HG03135 (cell line): Measurements from ENCODE around the gene XPNPEP1.
"Not testable (repeated sequence)": the region's sequence is repeated elsewhere in the genome, so short reads cannot be mapped to it uniquely, and the experiment has no call there.

Experiments used
- ATAC-seq: cut with Tn5 transposase; IDR thresholded peaks from one replicate; pipeline ENCODE4 v1.9.1; 2021; ENCODE audit warnings: mild to moderate bottlenecking, moderate library complexity; ENCODE audit not compliant: unreplicated experiment

The XPNPEP1 gene

DNA sequence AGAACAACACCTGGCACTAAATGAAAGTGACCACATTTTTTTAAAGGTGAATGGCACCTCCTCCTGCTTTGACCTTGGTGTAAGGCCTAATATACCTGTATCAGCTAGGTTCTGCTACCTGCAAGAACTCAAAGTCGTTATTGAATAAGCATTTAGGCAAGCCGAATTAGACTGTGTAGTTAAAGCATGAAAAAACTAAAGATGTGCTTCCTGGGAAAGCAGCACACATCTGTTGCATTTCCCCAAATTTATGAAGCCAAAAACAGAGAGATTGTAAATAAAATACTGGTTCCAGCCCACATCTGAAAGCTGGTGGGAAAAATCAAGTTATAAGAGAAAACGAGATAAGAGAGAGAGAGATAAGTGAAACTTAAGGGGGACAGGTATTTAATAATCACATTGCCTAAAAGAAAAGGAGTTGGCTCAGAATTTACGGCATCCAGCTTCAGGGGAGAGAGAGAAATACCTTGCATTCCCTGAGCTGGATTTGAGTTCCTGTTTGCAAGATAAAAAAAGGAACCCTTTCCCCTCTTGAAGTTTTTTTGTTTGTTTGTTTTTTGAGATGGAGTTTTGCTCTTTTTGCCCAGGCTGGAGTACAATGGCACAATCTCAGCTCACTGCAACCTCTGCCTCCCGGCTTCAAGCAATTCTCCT lies 1.8 kb upstream of the XPNPEP1 start:
- ATAC-seq = no peak

DNA sequence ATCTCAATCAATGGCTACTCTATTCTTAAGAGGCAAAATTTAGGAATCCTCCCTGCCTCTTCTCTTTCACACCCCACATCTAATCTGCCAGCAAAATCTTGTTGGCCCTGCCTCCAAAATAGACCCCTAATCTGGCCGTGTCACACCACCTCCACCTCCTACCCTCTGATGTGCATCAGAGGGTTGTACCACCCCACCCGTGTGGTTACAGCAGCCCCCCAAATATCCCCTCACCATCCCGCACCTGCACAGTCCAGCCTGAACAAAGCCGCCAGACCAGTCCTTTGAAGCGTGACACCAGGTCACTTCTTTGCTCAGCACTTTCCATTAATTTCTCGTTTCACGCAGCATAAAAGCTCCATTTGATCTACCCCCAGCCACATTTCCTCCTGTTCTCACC lies 776 bp upstream of the XPNPEP1 start:
- ATAC-seq = no peak

DNA sequence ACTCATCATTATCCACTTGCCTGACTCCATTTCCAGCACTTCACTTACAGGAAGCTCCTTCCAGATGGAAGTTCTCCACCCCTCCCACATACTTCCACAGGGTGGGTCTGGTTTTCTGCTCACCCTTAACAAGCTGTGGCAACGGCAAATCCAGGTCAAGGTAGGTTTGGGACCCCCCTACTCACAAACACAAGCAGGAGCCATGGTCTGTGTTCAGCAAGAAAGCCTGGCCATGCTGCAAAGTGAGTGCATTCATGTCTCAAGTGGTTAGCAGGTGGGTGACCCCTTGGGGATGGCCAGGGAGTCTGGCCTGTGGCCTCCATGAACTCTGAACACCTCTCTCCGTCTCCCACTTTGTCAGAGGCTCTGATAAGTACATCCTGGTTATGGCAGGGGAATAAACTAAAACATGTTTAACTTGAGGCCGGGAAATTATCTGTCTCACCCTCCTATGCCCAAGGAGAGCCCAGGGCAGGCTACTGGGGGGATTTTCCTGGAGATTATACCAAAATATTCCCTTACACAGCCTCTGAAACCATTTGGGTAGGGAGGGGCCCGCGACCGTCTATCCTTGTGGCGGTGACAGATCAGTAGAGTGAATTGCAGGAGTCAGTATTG lies 844 bp downstream of the XPNPEP1 start:
- ATAC-seq = no peak

DNA sequence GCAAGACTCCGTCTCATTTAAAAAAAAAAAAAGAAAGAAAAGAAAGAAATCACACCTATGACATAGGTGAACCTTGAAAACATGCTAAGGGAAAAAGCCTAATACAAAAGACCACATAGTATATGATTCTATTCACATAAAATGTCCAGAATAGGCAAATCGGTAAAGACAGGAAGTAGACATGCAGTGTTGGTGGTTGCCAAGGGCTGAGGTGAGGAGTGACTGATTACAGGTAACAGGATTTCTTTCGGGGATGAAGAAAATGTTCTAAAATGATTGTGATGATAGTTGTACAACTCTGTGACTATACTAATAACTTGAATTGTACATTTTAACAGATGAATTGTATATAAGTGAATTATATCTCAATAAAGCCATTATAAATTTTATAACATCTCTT lies 3.3 kb downstream of the XPNPEP1 start:
- ATAC-seq = no peak

DNA sequence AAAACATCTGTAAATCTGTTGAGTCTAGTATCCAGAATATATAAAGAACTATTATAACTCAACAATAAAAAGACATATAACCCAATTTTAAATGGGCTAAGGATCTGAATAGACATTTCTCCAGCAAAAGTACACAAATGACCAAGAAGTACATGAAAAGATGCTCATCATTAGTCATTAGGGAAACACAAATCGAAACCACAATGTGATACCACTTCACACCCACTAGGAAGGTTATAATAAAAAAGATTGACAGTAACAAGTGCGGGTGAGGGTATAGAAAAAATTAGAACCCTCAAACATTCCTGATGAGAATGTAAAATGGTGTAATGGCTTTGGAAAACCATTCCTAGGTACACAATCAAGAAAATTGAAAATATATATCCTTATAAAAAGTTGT lies 4.1 kb downstream of the XPNPEP1 start:
- ATAC-seq = no peak

DNA sequence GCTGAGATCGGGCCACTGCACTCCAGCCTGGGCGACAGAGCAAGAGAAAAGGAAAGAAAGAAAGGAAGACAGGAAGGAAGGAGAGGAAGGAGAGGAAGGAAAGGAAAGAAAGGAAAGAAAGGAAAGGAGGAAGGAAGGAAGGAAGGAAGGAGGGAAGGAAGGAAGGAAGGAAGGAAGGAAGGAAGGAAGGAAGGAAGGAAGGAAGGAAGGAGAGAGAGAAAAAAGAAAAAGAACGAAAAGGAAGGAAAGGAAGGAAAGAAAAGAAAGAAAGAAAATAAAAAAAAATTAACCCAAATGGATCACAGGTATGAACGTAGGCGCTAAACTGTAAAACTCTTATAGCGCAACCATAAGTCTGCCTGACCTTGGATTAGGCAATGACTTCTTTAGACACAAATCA lies 4.6 kb downstream of the XPNPEP1 start:
- ATAC-seq = not testable (repeated sequence)

DNA sequence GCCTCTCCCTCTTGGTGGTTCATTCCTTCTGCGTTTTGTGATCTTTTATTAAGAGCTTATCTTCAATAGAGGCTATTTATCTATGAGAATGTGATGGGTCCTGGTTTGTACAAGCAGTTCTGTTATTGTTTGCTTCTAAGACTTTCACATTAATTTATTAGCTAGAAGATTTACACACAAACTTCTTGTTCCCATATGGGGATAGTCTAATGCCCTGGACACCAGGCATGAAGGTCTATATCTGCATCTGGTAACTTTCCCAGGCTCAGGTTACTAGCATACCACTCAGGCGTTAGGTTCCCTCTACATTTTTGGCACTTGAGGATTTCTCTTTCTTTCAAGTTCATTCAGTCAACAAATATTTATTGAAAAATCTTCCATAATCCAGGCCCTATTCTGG lies 7.7 kb downstream of the XPNPEP1 start:
- no peak for ATAC-seq

DNA sequence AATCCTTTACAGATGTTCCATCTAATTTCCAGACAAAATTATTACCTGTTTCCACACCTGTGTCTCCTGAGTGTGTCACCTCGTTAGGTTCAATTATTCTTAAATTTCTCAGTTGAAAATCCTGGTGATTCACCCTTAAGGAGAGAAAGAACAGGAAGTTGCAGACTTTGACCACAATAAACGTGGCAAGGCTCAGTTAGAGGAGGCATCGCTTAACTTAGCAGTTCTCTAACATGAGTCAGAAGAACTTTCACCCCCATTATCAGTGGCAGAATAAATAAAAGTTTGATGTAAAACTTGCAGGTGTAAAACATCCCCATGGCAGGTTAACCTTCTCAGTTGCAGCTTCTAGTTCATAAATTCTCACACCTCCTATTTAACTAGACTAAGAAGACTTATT lies 8.3 kb downstream of the XPNPEP1 start:
- no peak for ATAC-seq

DNA sequence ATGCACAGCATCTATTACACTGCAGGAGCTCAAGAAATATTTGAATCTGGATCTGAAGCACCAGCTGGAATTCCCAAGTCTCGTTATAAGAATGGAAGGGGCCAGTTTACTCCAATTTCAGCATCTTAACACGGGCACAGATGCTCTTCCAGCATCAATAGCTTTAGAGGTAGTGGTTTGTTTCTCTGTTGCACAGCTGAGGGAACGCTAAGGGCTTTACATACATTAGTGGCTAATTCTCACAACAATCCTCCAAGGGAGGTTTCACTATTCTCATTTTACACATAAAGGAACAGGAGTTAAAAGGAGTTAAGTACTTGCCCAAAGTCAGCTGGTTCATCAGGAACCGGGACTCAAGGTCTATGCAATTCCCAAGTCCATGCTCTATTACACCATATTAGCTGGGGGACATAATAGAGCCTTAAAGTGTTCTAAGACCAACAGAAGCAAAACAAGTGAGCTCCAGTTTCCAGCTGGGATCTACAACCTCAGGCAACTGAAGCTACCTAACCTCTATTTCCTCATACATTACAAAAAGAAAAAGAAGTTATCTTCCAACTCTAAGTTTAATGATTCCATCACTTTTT lies 9.9 kb downstream of the XPNPEP1 start:
- ATAC-seq = no peak

DNA sequence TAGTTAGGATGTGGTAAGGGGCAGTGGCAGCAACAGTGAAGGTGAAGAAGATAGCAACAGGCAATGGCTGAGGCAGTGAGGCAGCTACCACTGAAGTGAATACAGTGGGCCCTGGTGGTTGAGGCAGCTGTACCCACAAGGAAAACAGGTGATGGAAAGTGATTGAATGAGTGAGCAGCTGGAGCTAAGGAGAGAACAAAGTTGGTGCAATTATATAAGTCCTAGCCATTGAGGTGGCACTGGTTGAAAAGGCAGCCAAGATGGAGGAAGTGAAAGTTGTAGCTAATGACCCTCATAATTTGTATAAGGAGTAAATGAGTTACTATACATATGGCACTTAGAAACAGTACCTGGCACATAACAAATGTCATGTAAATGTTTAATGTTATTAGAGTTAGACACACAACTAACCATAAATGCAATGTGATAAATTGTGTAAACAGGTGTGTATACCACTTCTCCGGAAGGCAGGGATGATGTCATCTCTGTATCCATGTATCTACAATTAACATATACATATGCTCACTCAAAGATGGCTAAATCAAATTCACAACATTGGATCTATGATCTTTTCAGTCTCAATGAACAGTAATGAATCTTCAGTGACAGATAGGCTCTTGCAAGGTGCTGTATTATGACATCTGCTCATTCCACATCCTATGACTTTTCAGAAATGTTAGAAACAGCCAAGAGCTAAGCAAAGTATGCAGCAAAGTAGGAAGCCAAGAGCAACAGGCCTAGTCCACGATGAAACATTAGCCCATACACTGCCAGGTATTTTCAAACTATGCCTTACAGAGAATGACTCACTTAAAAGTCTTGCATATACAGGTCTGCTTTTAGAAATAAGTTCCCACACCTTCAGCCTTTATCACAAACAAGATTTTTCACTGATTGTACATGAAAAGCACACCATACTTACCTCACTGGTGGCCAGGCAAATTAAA lies 10.7 kb downstream of the XPNPEP1 start:
- peak; percentile 83 for ATAC-seq

DNA sequence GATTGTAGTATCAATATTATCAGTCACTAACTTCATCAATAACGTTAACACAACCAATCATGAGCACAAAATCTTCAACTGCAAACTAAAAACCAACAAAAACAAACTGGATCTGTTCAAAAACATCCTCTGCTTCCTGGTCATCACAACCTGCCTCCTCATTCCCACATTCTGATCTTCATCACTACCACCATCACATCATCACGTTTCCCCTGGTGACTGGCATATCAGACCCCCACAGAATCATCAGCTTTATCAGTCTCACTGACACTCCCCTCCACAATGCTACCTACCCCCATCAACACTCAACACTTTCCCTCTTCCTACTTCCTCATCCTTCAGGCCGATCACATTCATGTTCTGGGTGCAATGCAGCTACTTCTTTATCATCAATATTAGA lies 11.4 kb downstream of the XPNPEP1 start:
- no peak for ATAC-seq

DNA sequence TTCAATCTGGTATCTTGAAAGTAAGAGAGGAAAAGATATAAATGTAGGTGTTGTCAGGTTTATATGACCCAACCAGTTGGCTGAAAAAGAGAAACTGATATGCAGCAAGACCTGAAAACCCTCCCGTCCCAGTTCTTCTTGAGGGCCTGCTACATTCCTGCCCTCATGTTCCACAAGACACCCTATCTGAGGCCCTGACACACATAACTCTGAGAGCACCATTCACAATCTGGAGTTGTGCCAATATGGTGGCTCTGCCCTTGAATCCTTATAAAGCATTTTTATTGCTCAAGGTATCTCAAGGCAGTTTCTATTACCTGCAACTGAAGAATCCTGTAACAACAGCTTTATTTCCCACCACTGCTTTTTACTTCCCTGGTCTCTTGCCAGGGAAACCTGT lies 17.0 kb downstream of the XPNPEP1 start:
- no peak for ATAC-seq

DNA sequence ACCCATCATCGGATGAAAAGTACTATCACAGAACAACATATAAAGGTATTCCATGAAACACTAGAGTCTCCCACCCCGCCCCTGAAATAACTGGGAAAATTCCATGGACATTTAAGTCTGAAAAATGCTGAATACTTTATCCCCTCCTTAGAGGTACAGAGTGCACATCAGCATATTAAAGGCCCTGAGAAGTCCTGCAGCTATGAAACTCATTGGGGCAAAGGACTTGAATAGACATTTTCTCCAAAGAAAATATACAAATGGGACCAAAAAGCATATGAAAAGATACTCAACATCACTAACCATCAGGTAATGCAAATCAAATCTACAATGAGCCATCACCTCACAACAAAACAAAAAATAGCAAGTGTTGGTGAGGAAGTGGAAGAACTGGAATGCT lies 18.9 kb downstream of the XPNPEP1 start:
- no peak for ATAC-seq

DNA sequence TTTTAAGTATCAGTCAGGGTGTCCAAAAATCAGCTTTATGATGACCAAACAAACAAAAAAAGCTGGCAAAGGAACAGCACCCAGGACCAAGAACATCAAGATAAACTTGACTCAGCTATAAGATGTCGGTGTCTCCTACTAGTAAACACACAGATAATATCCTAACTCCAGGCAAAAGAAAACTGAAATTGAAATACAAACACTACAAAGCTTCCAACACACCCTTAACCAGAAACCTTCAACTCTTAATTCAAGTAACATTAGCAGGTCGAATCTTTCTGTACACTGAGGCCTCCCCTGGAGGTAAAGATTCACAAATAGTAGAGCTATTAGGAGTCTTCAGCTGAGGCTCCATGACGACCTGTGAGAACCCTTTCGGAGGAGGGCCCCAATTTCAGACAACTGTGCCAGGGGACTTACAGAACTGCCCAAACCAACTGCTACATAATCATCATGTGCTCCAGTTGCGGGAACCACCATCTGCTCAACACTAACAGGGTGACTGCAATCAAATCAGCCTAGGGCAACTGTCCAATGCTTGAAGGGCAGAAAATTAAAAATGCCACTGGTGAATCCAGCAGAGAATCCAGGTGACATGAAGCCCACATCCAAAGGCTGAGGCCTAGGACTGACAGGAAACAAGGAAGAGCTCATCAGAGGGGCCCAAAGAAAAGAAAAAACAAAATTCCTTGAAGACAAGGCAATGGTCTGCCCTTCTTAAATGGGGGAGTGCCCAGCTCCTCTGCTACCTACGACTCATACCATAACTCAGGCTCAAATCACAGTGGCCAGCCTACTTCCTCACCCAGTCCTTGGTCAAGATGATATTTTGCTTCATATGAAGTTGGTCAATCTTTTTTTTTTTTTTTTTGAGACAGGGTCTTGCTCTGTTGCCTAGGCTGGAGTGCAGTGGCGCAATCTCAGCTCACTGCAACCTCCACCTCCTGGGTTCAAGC lies 20.0 kb downstream of the XPNPEP1 start:
- ATAC-seq = peak; percentile 65

DNA sequence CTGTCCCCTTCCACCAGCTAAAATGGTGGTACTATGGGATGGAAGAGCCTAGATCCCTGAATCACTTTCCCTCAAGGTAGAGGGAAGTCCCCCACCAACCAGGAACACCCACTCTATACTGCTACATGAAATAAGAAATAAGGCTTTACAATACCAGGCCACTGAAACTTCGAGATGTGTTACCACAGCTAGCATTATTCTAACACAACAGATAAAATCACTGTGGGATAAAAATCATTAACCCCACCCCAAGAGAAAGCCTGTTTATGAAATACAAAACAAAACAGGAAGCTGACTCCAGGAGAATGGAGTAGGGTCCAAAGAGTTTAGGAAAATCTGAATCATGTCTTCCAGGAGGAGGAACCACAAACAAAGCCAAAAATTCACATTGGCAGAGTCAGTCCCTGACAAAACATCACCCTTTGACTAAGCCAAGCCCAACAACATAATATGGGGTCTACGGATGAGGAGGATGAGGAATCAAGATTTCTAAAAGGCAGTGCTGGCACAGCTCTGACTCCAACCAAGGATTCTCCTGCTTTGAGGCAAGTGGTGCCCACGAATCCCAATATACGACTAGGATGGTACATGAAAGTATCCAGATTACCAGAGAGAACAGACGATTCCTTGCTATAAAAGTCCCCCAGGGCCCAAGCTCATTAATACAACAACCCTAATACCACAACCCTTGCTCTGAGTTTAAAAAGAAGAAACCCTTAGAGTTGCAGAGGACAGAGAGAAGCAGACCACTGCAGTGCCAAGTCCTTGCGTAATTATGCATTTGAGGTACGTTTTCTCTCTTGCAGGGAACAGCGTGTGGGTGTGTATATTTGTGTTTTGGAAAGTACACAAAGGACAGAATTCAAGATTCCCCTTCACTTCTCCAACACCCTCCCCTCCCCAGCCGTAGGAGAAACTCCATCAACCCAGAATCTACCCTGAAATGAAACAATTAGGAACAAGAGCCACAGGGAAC lies 23.7 kb downstream of the XPNPEP1 start:
- ATAC-seq = no peak

DNA sequence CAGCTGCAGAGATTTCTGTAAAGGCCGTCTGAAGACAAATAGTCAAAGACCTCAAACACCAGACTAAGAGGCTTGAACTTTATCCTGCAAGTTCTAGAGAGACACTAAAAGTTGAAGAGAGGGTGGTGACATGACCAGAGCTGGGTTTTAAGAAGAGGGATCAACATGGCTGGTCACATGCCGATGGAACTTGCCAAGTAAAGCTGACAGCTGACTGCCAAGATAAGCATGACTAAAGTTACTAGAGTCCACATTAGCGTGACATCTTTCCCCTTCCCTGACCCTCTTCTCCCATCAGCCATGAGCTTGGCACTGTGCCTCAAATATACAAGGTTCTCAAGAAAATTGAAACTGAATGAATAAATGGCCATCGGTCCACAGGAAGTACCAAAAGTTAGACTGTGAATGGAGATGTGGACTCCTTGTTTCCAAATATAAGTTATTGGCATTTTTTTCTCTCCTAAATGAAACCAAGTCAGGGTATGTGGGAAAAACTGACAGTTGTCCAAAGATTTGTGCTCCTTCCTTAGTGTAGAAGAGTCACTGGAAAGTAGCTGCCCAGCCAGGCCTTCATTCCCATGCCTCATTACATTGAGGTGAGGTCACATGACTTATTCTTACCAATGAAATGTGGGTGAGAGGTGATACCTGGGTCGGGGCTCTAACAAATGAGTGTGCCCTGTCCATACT lies 24.5 kb downstream of the XPNPEP1 start:
- no peak for ATAC-seq

DNA sequence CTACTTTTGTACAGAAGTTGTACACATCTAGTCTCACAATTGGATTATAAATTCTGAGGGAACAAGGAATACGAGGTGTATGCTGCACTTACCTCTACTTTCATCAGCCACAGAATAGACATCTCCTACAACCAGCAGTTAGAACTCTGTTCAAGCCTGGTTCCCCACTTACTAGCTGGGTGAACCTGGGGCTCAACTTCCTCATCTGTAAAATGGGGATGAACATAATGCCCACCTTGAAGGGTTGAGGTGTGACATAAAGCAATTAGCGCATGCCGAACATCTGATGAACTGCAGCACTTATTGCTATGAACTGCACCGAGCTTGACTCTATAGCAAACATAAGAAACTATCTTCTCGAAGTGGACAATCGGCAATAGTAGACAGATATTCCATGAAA lies 25.3 kb downstream of the XPNPEP1 start:
- ATAC-seq = no peak

DNA sequence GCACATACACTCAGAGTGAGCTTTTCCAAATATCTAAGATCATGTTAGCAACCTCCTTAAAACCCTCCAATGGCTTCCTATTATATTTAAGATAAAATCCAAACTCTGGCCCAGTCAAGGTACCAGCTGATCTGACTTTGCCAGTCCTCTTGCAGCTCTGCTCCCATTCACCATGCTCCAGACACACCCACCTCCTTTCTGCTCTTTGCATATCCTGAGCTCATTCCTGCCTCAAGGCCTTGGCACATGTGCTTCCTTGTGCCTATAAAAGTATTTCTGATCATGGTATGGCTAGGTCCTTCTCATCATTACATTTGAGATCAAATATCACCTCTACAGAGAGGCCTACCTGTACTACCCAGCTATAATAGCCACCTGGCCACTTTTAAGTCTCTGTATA lies 27.5 kb downstream of the XPNPEP1 start:
- ATAC-seq = no peak
